OCI-LY1 (cell line): Measurements from ENCODE around the gene DMBT1.

Source experiments
- CTCF ChIP-seq: fragments of 200-600 bp; sonication (generic), shearing (Covaris generic); IDR thresholded peaks from 2 replicates; pipeline ENCODE4 v1.5.1; 2017; ENCODE audit warnings: mild to moderate bottlenecking, antibody characterized with exemption, low read length, moderate library complexity, mixed read lengths
- EZH2 ChIP-seq: fragments of 200-600 bp; sonication (generic), shearing (Covaris generic); IDR thresholded peaks from 2 replicates; pipeline ENCODE4 v1.8.0; 2017; ENCODE audit warnings: borderline replicate concordance, mixed run types, mild to moderate bottlenecking, antibody characterized with exemption, low read length, moderate library complexity, mixed read lengths

- TF ChIP-seq CTCF = no peak
- TF ChIP-seq EZH2 = no peak
Observed at GRCh38 chr10:122650331-122650730, 89.8 kb downstream of the DMBT1 start.
